ENCODE measurements around the gene OR4N5. TPM values are rescaled to one million over a fixed set of nuclear protein-coding genes. Genes with fewer than 3 reads are reported as not detected.
"Not testable (repeated sequence)": the region's sequence is repeated elsewhere in the genome, so short reads cannot be mapped to it uniquely, and the experiment has no call there.

The OR4N5 gene, protein sequence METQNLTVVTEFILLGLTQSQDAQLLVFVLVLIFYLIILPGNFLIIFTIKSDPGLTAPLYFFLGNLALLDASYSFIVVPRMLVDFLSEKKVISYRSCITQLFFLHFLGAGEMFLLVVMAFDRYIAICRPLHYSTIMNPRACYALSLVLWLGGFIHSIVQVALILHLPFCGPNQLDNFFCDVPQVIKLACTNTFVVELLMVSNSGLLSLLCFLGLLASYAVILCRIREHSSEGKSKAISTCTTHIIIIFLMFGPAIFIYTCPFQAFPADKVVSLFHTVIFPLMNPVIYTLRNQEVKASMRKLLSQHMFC
- total RNA-seq, result not detected

DNA sequence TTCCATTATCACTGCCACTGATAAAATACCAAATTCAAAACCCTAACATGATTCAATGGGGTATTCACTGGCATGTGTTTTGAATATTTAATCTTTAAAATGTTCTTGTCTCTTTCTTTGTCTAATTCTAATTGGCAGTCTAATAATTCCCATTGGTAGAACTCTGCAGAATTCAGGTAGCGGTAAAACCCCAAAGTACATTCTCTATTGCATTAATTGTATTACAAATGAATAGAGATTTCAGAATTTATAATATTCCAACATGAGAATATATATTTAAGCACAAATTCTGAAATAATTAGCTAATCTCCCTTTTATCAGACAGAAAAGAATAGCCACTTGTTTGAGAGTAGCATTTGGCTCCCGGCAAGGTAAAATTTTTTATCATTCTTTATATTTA, at the start of gene OR4N5:
OR4N5 (plus strand) TSS at position 301 of the 400 bp plus-strand sequence. CDS start 4,916 bp downstream, outside the sequence.
- no peak for DNase-seq

DNA sequence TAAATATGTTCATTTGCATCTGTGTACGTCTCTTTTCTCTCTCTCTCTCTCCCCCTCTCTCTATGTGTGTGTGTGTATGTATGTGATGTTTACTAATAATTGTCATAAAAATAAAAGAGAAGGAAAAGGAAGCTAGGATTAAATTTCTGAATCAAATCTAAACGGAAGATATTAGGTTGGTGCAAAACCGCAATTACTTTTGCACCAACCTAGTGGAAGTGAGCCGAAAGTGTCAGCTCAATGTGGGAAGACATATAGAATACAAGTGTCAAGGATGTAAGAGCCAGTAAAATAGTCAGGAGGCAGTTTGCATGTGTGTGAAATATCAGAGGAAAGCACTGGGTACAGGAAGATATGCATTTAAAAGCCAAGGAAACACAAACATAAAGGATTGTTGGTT, 46.6 kb upstream of the OR4N5 start:
- no peak for DNase-seq

DNA sequence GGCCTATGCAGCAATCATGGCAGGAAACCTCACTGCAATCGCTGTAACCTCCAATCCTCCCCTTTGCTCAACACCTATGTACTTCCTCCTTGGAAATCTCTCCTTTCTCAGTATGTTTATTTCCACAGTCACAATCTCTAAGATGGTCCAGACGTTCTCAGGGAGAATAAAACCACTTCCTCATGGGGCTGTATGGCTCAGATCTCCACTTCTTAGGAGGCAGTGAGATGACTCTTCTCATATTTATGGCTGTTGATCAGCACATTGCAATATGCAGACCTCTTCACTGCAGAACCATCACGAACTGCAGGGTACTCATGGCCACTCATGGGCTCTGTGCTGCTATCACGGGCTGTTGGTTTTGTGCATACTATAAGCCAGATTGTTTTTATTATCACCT, 45.2 kb upstream of the OR4N5 start:
- DNase-seq, result no peak

DNA sequence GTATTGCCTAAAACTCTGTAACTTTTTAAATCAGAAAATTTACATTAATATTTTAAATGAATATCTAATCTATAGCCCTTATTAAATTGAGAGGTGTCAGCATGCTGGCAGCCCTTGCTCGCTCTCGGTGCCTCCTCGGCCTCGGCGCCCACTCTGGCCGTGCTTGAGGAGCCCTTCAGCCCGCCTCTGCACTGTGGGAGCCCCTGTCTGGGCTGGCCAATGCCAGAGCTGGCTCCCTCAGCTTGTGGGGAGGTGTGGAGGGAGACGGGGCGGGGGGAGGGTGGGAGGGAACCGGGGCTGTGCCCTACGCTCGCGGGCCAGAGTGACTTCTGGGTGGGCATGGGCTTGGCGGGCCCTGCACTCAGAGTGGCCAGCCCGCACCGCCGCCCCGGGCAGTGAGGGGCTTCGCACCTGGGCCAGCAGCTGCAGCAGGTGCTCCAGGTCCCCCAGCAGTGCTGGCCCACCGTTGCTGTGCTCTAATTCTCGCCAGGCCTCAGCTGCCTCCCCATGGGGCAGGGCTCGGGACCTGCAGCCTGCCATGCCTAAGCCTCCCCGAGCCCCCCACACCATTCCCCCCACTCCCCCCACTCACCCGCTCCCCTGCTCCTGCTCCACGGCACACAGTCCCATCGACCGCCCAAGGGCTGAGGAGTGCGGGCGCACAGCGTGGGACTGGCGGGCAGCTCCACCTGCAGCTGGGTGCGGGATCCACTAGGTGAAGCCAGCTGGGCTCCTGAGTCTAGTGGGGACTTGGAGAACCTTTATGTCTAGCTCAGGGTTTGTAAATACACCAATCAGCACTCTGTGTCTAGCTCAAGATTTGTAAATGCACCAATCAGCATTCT, 39.5 kb upstream of the OR4N5 start:
- DNase-seq, result not testable (repeated sequence)

- no peak for DNase-seq
Observed at GRCh38 chr14:20110438-20110837, 28.2 kb upstream of the OR4N5 start, which contains the start of gene OR4K17. Gene OR4K17, plus strand, starts transcription at chr14:20110739. Its CDS starts 6,761 bp downstream, at chr14:20117500.

DNA sequence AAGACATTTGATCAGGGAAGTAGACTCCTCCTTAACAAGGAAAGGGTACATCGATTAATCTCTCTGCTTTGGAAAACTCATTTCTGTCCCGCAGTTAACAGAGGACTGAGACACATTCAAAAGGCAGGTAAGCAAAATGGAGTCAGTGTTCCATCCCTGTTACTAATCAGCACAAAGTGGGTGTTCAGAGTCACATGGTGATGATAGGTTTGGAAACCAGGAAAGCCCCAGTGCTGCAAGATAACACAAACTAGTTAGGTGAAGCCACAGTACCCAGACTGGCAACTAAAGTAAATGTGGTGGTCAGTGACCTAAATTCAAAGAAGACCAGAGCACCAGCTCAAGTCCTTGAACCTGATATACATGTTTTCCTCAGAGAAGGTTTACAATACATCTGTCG, 26.3 kb upstream of the OR4N5 start:
- DNase-seq, result no peak

DNA sequence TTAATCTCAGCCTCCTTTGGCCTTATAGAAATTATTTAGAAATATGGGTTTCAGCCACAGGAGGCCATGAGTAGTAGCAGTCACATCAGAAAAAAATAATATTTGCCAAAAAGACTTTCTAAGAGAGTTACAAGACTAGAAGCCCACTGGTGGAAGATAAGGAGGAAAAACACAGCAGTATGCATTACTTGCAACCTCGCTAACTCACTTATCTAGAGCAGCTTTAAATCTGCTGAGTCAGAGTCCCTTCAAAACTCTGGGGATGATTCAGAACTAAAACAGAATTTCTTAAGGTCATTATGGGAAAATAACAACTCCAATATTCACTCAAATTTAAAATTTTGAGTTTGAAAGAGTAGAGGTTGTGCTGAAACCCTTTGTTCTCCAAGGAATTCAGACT, 21.9 kb upstream of the OR4N5 start:
- no peak for DNase-seq

DNA sequence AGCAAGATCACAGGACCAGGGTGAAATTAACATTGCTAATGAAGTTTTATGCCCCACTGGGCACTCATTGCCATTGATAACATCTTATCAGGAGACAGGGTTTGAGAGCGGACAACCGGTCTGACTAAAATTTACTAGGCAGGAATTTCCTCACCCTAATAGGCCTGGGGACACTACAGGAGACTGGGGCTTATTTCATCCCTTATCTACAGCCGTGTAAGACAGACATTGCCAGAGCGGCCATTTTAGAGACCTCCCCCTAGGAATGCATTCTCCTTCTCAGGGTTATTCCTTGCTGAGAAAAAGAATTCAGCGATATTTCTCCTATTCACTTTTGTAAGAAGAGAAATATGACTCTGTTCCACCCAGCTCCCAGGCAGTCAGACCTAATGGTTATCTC, 19.8 kb upstream of the OR4N5 start:
- DNase-seq, result no peak

GRCh38 chr14:20143911-20144310, 5.3 kb downstream of the OR4N5 start:
- no peak for DNase-seq

GRCh38 chr14:20144820-20145219, 6.2 kb downstream of the OR4N5 start:
- no peak for DNase-seq

GRCh38 chr14:20164462-20164861, 25.8 kb downstream of the OR4N5 start:
- DNase-seq, result no peak

GRCh38 chr14:20167091-20167490, 28.5 kb downstream of the OR4N5 start:
- DNase-seq, result no peak

- DNase-seq, result not testable (repeated sequence)
Observed at GRCh38 chr14:20169852-20170251, 31.2 kb downstream of the OR4N5 start.

DNA sequence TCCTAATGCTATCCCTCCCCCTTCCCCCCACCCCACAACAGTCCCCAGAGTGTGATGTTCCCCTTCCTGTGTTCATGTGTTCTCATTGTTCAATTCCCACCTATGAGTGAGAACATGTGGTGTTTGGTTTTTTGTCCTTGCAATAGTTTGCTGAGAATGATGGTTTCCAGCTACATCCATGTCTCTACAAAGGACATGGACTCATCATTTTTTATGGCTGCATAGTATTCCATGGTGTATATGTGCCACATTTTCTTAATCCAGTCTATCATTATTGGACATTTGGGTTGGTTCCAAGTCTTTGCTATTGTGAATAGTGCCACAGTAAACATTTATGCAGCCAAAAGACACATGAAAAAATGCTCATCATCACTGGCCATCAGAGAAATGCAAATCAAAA, 35.6 kb downstream of the OR4N5 start:
- DNase-seq, result not testable (repeated sequence)

- no peak for DNase-seq
Observed at GRCh38 chr14:20176330-20176729, 37.7 kb downstream of the OR4N5 start.

DNA sequence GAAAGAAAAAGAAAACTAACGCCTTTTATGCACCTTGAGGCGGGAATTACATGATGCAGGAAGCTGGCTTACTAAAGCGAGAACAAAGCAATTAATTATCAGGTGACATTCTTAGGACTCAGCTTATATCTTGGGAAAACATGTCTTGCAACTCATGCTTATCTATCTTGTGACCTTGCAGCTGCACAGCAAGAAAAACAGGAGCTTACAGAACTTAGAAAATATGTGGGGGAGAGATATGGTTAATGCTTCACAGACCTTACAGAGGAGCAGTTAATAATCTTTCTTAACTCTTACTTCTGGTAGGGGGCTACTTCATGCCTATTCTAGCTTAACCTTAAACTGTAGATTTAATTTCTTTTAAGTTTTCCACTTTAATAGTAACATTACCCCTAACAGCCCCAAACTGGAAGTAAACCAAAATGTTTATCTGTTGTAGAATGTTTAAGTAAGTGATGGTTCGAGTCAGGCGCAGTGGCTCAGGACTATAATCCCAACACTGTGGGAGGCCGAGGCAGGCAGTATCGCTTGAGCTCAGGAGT, 38.9 kb downstream of the OR4N5 start:
- no peak for DNase-seq

DNA sequence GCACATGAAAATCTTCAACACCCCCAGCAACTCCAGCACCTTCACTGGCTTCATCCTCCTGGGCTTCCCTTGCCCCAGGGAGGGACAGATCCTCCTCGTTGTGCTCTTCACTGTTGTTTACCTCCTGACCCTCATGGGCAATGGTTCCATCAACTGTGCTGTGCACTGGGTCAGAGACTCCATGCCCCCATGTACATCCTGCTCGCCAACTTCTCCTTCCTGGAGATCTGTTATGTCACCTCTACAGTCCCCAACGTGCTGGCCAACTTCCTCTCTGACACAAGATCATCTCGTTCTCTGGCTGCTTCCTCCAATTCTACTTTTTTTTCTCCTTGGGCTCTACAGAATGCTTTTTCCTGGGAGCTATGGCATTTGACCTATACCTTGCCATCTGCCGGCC, 40.6 kb downstream of the OR4N5 start:
- DNase-seq, result no peak

GRCh38 chr14:20179880-20180279, 41.3 kb downstream of the OR4N5 start:
- DNase-seq, result no peak

DNA sequence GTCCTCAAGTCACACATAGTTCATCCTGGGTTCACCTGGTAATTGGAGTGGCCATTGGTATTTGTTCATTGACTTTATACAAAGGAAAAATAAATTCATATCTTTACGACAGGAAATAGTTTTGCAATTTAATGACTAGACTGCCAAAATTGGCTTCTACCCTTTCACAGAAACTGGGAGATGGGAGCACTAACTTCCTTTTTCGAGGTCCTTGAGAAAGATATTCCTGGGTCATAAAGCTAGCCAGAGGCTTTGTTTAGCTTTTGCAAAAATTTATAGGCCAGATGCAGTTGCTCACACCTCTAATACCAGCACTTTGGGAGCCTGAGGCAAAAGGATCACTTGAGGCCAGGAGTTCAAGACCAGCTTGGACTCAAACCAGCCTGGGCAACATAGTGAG, 41.9 kb downstream of the OR4N5 start:
- DNase-seq, result no peak

GRCh38 chr14:20184181-20184580, 45.6 kb downstream of the OR4N5 start:
- no peak for DNase-seq

- no peak for DNase-seq
Observed at GRCh38 chr14:20190596-20190995, 52.0 kb downstream of the OR4N5 start, which contains the start of gene OR11G2. Gene OR11G2, plus strand, starts transcription at chr14:20190896. Its CDS starts 6,542 bp downstream, at chr14:20197438.

GRCh38 chr14:20191396-20191795, 52.8 kb downstream of the OR4N5 start:
- no peak for DNase-seq

- no peak for DNase-seq
Observed at GRCh38 chr14:20194101-20194500, 55.5 kb downstream of the OR4N5 start.

Measured in occipital lobe (tissue), 2 donors.